T47D (cell line): ENCODE data around the gene SF3A1.
"Not testable (repeated sequence)": the region's sequence is repeated elsewhere in the genome, so short reads cannot be mapped to it uniquely, and the experiment has no call there.

Experiments used
- DNase-seq, 2 experiments: peaks; one replicate each; pipeline versions ENCODE4 v3.0.0 to v3.0.0-alpha.2; 2011 to 2012; ENCODE audit warnings: low read depth in 1 of 2, low spot score in 1 of 2
- JUND ChIP-seq: IDR thresholded peaks from 2 replicates; pipeline ENCODE4 v1.6.1; 2012; ENCODE audit warnings: low read depth
- in situ Hi-C: cut with HindIII; loops from 2 replicates; pipeline ENCODE4 v1.10.0; 2016; ENCODE audit warnings: low sequenced_read_pairs, low pct_unique_long_range_greater_than_20kb

The SF3A1 gene

GRCh38 chr22:30354644-30355043 is 2.0 kb downstream of the SF3A1 start:
- no peak for DNase-seq
- in situ Hi-C loops, result no loop called here
- no peak for TF ChIP-seq JUND

GRCh38 chr22:30351226-30351625 is 5.5 kb downstream of the SF3A1 start:
- no peak for TF ChIP-seq JUND
- DNase-seq, result no peak
- in situ Hi-C loops, result no loop called here

- in situ Hi-C loops, result no loop called here
- TF ChIP-seq JUND, result no peak
- no peak for DNase-seq
Measured at GRCh38 chr22:30348809-30349208, 7.9 kb downstream of the SF3A1 start.

GRCh38 chr22:30348404-30348803 is 8.3 kb downstream of the SF3A1 start:
- DNase-seq, result no peak
- in situ Hi-C loops, result no loop called here
- TF ChIP-seq JUND, result no peak

GRCh38 chr22:30347255-30347892 is 9.3 kb downstream of the SF3A1 start:
- no peak for DNase-seq
- in situ Hi-C loops, result no loop called here
- TF ChIP-seq JUND, result no peak

GRCh38 chr22:30344447-30345200 is 12.1 kb downstream of the SF3A1 start:
- in situ Hi-C loops, result no loop called here
- DNase-seq, result no peak
- TF ChIP-seq JUND, result no peak

GRCh38 chr22:30340911-30341685 is 15.6 kb downstream of the SF3A1 start:
- DNase-seq, result no peak
- TF ChIP-seq JUND, result no peak
- in situ Hi-C loops, result no loop called here

GRCh38 chr22:30338802-30339201 is 17.9 kb downstream of the SF3A1 start:
- TF ChIP-seq JUND, result no peak
- in situ Hi-C loops, result no loop called here
- no peak for DNase-seq

GRCh38 chr22:30338341-30338740 is 18.4 kb downstream of the SF3A1 start:
- in situ Hi-C loops, DNase-seq: not testable (repeated sequence)

GRCh38 chr22:30337461-30337778 is 19.3 kb downstream of the SF3A1 start:
- in situ Hi-C loops, result no loop called here
- DNase-seq, result no peak
- no peak for TF ChIP-seq JUND

- no peak for TF ChIP-seq JUND
- no peak for DNase-seq
- in situ Hi-C loops, result no loop called here
Measured at GRCh38 chr22:30336752-30337460, 19.8 kb downstream of the SF3A1 start.

GRCh38 chr22:30335236-30335635 is 21.5 kb downstream of the SF3A1 start:
- in situ Hi-C loops, result no loop called here
- TF ChIP-seq JUND, result no peak
- DNase-seq, result no peak

GRCh38 chr22:30334646-30335045 is 22.0 kb downstream of the SF3A1 start:
- in situ Hi-C loops, result no loop called here
- no peak for DNase-seq
- TF ChIP-seq JUND, result no peak
